Prostate gland (tissue), 2 donors: ENCODE results near the gene TMEM248. TPM values are rescaled to one million over a fixed set of nuclear protein-coding genes. Genes with fewer than 3 reads are reported as not detected.
"Not testable (repeated sequence)": the region's sequence is repeated elsewhere in the genome, so short reads cannot be mapped to it uniquely, and the experiment has no call there.

ENCODE experiments used
- DNase-seq: peaks from one replicate; pipeline ENCODE4 v3.0.0-alpha.2; 2019; ENCODE audit warnings: low spot score
- H3K27ac ChIP-seq, 2 donors: fragments of 200-600 bp; sonication (generic); 2 replicates each; pipeline ENCODE4 v1.5.1; 2017 to 2019
- H3K27me3 ChIP-seq: fragments of 200-600 bp; sonication (generic); replicated peaks from 2 replicates; pipeline ENCODE4 v1.5.1; 2019; ENCODE audit not compliant: insufficient read depth
- H3K36me3 ChIP-seq, 2 donors: fragments of 200-600 bp; sonication (generic); 1 replicate in 1 of 2; 2 replicates in 1 of 2; pipeline versions ENCODE4 v1.5.1 to v1.8.1; 2017 to 2019
- H3K4me1 ChIP-seq: fragments of 200-600 bp; sonication (generic); replicated peaks from 2 replicates; pipeline ENCODE4 v1.5.1; 2019
- H3K4me3 ChIP-seq, 2 donors: fragments of 200-600 bp; sonication (generic); 2 replicates each; pipeline ENCODE4 v1.5.1; 2017 to 2019
- H3K9me3 ChIP-seq: fragments of 200-600 bp; sonication (generic); 2 replicates; pipeline ENCODE4 v1.5.1; 2017
- POLR2A ChIP-seq: fragments of 450-650 bp; IDR thresholded peaks from one replicate; pipeline ENCODE4 v1.6.1; 2016; ENCODE audit warnings: antibody characterized with exemption, mild to moderate bottlenecking
- POLR2AphosphoS5 ChIP-seq: sonication (generic); formaldehyde crosslinking; IDR thresholded peaks from one replicate; pipeline ENCODE4 v1.6.1; 2017; ENCODE audit warnings: antibody characterized with exemption
- WGBS: methylation state at CpG from one replicate; pipeline ENCODE4 v1.1.5; 2018; 5-methylcytosine and 5-hydroxymethylcytosine counted together
- intact Hi-C: fragments of 100-400 bp; cut with DNase I; formaldehyde crosslinking; loops from one replicate; pipeline ENCODE4 v1.14.2; 2022
- total RNA-seq, 2 donors: library from RNA; depleted of rRNA; stranded (reverse); fragments of >200 nt; gene quantifications; one replicate each; pipeline ENCODE4 v1.1.0, GENCODE V29; 2016
- TF ChIP-seq, protein P1 (sequence below), 4 experiments: fragments of 200-600 bp in 2 of 4; fragments of 450-650 bp in 2 of 4; sonication (generic) in 2 of 4; IDR thresholded peaks; 1 replicate in 3 of 4; 2 replicates in 1 of 4; pipeline ENCODE4 v1.5.1; 2016 to 2019; ENCODE audit warnings: antibody characterized with exemption in 4 of 4, mild to moderate bottlenecking in 2 of 4, moderate library complexity in 2 of 4

TMEM248 gene
- total RNA-seq, 2 donors from 2014 or later = 125 to 175 TPM

DNA sequence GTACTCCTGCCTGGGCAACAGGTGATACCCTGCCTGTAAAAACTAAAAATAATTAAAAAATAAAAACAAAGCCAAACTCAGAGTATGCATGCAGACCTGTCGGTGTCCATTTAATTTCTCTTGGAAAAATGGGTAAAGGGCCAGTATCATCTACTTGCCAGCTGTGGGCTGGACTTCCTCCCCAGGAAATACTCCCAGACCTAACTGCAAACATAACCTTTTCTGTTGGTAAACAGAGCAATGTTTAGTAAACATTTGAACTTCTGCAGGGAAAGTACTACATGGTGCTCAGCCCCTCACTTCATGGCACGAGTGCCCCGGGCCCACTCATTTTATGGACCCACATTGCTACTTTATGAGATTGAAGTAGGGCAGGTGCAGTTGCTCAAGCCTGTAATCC, 10.2 kb upstream of the TMEM248 start:
- H3K4me1 ChIP-seq = no peaks in the 10 kb centered on the region
- intact Hi-C loops = no loop called here
- no peak for DNase-seq
- no peaks in the 10 kb centered on the region for H3K9me3 ChIP-seq
- no peaks in the 10 kb centered on the region for H3K36me3 ChIP-seq
- no peak overlapping the region for H3K27ac ChIP-seq
- H3K27me3 ChIP-seq = no peaks in the 10 kb centered on the region
- 66% methylated on average over 3 of the region's 3 CpGs for WGBS
- no peak for TF ChIP-seq POLR2AphosphoS5
- no peak for TF ChIP-seq POLR2A
- TF ChIP-seq, protein P1, sequence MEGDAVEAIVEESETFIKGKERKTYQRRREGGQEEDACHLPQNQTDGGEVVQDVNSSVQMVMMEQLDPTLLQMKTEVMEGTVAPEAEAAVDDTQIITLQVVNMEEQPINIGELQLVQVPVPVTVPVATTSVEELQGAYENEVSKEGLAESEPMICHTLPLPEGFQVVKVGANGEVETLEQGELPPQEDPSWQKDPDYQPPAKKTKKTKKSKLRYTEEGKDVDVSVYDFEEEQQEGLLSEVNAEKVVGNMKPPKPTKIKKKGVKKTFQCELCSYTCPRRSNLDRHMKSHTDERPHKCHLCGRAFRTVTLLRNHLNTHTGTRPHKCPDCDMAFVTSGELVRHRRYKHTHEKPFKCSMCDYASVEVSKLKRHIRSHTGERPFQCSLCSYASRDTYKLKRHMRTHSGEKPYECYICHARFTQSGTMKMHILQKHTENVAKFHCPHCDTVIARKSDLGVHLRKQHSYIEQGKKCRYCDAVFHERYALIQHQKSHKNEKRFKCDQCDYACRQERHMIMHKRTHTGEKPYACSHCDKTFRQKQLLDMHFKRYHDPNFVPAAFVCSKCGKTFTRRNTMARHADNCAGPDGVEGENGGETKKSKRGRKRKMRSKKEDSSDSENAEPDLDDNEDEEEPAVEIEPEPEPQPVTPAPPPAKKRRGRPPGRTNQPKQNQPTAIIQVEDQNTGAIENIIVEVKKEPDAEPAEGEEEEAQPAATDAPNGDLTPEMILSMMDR (IDR thresholded peaks at IDR 0.05) = no peak
- H3K4me3 ChIP-seq = no peak overlapping the region

GRCh38 chr7:66911191-66911590, 9.8 kb upstream of the TMEM248 start:
- H3K27me3 ChIP-seq, H3K4me3 ChIP-seq, H3K9me3 ChIP-seq, DNase-seq, H3K4me1 ChIP-seq, H3K36me3 ChIP-seq, intact Hi-C loops, H3K27ac ChIP-seq: not testable (repeated sequence)
- WGBS = 88% methylated on average over 2 of the region's 2 CpGs

- no peaks in the 10 kb centered on the region for H3K4me1 ChIP-seq
- no peak overlapping the region for H3K4me3 ChIP-seq
- no peak overlapping the region for H3K27ac ChIP-seq
- WGBS = 94% methylated on average over 2 of the region's 2 CpGs
- no peaks in the 10 kb centered on the region for H3K27me3 ChIP-seq
- TF ChIP-seq, protein P1 (IDR thresholded peaks at IDR 0.05) = no peak
- TF ChIP-seq POLR2AphosphoS5 (no peak), POLR2A (no peak)
- no peaks in the 10 kb centered on the region for H3K9me3 ChIP-seq
- intact Hi-C loops = no loop called here
- no peaks in the 10 kb centered on the region for H3K36me3 ChIP-seq
- DNase-seq = no peak
These were observed 8.8 kb upstream of the TMEM248 start for GRCh38 chr7:66912195-66912594.

DNA sequence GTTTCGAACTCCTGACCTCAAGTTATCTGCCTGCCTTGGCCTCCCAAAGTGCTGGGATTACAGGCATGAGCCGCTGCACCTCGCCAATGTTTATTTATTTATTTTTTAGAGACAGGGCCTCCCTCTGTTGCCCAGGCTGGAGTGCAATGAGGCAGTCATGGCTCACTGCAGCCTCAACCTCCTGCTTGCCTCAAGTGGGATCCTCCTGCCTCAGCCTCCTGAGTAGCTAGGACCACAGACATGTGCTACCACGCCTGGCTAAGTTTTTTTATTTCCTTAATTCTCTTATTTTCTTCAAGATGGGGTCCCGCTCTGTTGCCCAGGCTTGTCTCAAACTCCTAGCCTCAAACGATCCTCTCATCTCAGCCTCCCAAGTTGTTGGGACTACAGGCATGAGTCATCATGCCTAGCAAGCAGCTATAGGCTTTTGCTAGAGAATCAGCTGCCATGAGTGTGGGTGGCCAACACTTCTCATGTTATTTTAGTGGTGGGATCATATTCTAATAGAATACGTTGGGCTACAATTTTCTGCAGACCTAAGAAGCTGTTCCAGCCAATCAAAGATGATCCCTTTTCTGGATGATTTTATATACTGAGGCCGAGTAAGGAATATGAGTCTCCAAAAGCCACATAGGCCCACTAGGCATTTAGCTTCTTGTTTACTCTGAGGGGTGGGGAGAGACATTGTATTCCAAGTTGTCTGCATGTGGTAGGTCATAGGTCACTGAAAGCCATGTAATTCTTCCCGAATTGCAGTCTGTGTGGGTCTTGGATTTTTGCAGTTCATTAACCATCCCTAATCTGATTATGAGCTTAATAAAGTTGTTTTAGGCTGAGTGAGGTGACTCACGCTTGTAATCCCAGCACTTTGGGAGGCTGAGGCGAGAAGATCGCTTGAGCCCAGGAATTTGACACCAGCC, 7.6 kb upstream of the TMEM248 start:
- TF ChIP-seq POLR2AphosphoS5 (no peak), POLR2A (no peak)
- TF ChIP-seq, protein P1 (IDR thresholded peaks at IDR 0.05) = no peak
- H3K4me1 ChIP-seq = no peaks in the 10 kb centered on the region
- H3K9me3 ChIP-seq = no peaks in the 10 kb centered on the region
- no peaks in the 10 kb centered on the region for H3K36me3 ChIP-seq
- H3K27ac ChIP-seq = no peak overlapping the region
- H3K4me3 ChIP-seq = no peak overlapping the region
- intact Hi-C loops = no loop called here
- H3K27me3 ChIP-seq = no peaks in the 10 kb centered on the region
- WGBS = 81% methylated on average over 12 of the region's 12 CpGs
- no peak for DNase-seq

DNA sequence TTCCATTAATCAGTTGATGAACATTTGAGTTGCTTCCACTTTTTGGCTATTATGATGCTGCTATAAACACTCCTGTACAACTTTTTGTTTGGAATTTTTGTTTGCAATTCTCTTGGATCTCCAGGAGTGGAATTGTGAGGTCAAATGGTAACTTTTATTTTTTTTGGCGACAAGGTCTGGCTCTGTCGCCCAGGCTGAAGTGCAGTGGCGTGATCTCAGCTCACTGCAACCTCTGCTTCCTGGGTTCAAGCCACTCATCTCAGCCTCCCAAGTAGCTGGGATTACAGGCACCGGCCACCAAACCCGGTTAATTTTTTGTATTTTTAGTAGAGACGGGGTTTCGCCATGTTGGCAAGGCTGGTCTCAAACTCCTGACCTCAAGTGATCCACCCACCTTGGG, 3.1 kb upstream of the TMEM248 start:
- 89% methylated on average over 7 of the region's 7 CpGs for WGBS
- H3K36me3 ChIP-seq, H3K4me3 ChIP-seq, DNase-seq, intact Hi-C loops, H3K27me3 ChIP-seq, H3K4me1 ChIP-seq, H3K9me3 ChIP-seq, H3K27ac ChIP-seq: not testable (repeated sequence)

GRCh38 chr7:66919304-66919703, 1.7 kb upstream of the TMEM248 start:
- WGBS = 96% methylated on average over 1 of the region's 1 CpG
- Histone ChIP-seq H3K4me3 (no peak overlapping the region), H3K27ac (no peak overlapping the region), H3K9me3 (no peaks in the 10 kb centered on the region), H3K4me1 (peaks cover 10% of the 10 kb centered on the region), H3K36me3 (no peaks in the 10 kb centered on the region), H3K27me3 (no peaks in the 10 kb centered on the region)
- intact Hi-C loops = no loop called here
- TF ChIP-seq POLR2A (no peak), POLR2AphosphoS5 (no peak)
- TF ChIP-seq, protein P1 (IDR thresholded peaks at IDR 0.05) = no peak
- DNase-seq = no peak
